Measurements from ENCODE around the gene PAAF1.

- TF ChIP-seq POLR2A (IDR thresholded peaks at IDR 0.05) (no peak), CTCF (IDR thresholded peaks at IDR 0.05) (no peak)
These were observed 81.8 kb downstream of the PAAF1 start for GRCh38 chr11:73958521-73959141.

All from testis (tissue), 2 donors.